LoVo (cell line): ENCODE data around the gene GPR173.

ENCODE experiments used
- DNase-seq: peaks from one replicate; pipeline ENCODE4 v3.0.0-alpha.2; 2016; ENCODE audit warnings: low spot score

The GPR173 gene

DNA sequence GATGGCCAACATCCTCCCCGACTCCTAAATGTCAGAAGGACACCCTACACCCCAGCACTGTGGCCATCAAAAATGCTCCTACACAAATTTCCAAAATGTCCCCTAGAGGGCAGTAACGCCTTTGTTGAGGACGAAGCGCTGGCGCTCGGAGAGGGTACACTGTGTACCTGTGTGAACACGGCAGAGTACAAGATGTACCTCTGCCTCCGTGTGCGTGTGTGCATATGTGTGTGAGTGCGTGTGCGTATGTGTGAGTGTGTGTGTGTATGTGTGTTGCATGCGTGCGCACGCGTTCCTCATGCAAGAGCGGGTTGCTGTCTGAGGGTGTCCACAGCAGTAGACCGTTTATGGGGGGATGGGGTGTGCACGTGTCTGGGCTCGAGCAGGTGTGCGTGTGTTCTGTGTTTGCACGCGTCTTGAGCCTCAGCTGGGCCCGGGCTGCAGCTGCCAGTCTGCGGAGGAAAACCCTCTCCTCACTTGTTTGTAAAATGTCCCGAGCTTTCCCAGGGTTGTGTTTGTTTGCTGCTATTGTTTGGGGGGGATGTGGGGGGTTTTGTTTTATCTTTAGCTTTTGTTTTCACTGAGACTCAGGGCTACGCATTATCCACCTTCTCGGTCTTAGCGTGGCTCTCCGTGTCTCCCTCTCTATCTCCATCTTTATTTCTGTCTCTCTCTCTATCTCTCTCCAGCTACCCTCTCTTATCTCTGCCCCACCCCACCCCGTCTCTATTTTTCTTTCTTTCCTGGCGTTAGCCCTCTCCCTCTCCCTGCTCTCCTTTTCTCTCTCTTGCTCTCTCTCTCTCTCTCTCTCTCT is 23.2 kb downstream of the GPR173 start:
- DNase-seq: peak; percentile 61

DNA sequence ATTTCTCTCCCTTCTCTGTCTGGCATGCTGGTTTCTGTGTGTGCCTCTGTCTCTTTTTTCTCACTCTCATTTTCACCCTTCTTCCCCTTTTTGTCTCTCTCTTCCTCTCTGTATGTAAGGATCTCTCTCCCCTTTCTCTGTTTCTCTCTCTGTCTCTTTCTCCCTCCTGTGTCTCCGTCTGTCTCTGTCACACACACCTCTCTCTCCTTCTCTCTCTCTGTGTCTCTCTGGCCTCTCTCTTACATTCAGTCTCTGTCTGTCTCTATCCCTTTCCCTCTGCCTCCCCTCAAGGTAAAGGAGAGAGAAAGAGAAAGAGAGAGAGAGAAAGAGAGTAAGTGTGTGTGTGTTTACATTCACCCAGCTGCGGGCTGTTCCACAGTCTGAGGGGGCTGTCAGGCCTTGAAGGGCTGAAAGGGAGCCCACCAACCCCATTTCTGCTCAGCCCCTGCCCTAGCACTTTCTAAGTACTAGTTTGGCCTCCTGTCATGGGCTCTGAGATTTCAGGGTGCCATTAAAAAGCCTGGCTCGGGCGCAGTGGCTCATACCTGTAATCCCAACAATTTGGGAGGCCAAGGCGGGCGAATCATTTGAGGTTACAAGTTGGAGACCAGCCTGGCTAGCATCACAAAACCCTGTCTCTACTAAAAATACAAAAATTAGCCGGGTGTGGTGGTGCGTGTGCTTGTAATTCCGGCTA is 24.0 kb downstream of the GPR173 start:
- no peak for DNase-seq

DNA sequence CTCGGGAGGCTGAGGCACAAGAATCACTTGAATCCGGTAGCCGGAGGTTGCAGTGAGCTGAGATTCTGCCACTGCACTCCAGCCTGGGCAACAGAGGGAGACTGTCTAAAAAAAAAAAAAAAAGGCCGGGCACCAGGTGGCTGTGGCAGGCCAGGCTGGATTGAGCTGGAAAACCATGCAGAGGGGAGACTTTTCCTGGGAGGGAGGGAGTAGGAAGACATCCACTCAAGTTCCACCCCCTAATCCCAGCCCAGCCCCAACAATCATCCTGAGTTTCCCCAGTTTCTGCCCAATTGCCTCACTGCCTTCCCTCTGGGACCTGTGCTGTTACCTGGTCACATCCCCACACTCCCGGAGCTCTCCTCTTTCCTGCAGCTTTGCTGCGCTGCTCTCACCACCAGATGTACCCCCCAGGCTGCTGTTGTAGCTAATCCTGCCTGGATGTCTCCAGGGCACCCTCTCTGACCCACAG is 24.6 kb downstream of the GPR173 start:
- DNase-seq: peak; percentile 2

GRCh38 chrX:53075011-53075410 is 26.4 kb downstream of the GPR173 start:
- DNase-seq: no peak

GRCh38 chrX:53076671-53077070 is 28.1 kb downstream of the GPR173 start:
- DNase-seq: no peak

DNA sequence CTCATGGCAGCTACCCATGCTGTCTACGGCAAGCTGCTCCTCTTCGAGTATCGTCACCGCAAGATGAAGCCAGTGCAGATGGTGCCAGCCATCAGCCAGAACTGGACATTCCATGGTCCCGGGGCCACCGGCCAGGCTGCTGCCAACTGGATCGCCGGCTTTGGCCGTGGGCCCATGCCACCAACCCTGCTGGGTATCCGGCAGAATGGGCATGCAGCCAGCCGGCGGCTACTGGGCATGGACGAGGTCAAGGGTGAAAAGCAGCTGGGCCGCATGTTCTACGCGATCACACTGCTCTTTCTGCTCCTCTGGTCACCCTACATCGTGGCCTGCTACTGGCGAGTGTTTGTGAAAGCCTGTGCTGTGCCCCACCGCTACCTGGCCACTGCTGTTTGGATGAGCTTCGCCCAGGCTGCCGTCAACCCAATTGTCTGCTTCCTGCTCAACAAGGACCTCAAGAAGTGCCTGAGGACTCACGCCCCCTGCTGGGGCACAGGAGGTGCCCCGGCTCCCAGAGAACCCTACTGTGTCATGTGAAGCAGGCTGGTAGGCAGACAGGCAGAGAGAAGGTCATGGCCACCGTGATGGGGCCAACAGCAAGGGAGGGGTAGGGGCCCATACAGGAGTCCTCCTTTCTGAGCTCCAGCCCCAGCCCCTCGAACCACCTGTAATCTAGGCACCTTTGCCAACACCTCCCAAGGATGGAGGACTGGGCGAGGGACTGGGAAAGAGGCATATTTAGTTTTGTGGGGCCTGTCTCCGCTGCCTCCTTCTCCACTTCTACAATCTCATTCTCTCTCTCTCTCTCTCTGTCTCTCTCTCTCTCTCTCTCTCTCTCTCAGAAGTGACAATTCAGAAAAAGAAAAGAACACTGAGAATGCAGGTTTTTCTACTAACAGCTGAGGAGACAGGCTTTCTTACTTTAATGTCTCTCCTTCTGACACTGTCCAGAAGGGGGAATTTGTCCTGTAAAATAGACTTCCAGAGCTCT is 28.9 kb downstream of the GPR173 start:
- DNase-seq: no peak

GRCh38 chrX:53078943-53079342 is 30.4 kb downstream of the GPR173 start:
- no peak for DNase-seq

DNA sequence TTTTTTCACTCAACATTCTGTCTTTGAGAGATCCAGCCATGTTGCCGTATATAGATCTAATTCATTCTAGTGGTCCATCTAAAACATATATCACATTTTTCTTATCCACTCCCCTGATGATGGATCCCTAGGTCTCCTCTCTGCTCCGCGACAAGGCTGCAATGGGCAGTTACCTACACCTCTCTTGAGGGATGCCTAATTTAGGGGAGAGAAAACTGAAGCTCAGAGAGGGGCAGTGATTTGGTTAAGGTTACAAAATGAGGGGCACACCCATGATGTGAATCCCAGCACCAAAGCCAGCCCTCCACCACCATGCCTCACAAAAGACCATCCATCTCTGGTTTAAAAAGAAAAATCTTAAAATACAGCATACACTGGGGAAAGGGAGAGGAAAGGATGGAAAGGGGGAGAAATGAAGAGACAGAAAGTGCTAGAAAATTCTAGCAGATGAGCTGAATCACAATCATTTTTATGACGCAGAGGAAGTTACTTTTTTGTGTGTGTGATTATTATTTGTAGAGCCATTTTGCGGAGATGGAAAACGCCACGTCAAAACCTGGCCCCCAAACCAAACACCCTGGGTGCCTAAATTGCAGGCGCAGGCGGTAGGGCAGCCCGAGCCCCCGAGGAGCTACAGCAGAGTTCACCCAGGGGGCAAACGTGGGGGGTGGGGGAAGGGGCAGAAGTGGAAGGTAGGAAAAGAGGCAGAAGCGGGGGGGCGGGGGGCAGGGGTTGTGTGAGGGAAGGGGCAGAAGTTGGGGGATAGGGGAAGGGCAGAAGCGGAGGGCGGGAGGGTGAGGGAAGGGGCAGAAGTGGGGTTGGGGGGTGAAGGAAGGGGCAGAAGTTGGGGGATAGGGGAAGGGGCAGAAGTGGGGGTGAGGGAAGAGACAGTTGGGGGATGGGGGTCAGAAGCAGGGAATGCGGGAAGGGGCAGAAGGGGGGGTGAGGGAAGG is 32.3 kb downstream of the GPR173 start:
- DNase-seq: no peak

- peak; percentile 84 for DNase-seq
Measured at GRCh38 chrX:53081925-53082772, 33.6 kb downstream of the GPR173 start, which contains the start of gene TSPYL2. TSPYL2 (plus strand) TSS chrX:53082367; CDS start chrX:53082499, 132 bp downstream.

DNA sequence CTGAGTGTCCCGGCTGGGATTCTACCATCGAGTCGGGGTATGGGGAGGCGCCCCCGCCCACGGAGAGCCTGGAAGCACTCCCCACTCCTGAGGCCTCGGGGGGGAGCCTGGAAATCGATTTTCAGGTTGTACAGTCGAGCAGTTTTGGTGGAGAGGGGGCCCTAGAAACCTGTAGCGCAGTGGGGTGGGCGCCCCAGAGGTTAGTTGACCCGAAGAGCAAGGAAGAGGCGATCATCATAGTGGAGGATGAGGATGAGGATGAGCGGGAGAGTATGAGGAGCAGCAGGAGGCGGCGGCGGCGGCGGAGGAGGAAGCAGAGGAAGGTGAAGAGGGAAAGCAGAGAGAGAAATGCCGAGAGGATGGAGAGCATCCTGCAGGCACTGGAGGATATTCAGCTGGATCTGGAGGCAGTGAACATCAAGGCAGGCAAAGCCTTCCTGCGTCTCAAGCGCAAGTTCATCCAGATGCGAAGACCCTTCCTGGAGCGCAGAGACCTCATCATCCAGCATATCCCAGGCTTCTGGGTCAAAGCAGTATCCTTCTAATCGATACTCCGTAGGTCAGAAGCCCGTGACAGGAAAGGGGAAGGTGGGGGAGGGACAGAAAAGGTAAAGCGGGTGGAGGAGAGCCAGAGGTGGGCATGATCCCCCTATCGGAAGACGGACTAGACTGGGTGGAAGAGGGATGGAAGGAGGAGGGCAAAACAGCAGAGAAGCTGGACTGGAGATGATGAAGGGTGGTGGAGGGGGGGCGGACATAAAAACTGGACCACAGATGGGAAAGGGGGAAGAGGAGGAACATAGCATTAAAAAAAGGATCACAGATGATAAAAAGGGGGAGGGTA is 34.4 kb downstream of the GPR173 start:
- no peak for DNase-seq

- DNase-seq: no peak
Measured at GRCh38 chrX:53084043-53084570, 35.5 kb downstream of the GPR173 start.

DNA sequence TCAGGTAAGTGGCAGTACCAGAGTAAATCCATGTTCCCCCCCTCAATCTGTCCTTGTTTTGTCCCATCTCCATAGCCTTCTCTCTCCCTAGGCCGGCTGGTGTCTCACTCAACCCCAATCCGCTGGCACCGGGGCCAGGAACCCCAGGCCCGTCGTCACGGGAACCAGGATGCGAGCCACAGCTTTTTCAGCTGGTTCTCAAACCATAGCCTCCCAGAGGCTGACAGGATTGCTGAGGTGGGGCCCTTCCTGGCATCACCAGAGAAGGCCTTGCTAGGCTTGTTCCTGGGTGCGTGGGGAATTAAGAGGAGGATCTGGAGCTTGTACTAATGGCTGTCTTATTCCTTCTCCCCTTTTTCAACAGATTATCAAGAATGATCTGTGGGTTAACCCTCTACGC is 36.3 kb downstream of the GPR173 start:
- DNase-seq: no peak

DNA sequence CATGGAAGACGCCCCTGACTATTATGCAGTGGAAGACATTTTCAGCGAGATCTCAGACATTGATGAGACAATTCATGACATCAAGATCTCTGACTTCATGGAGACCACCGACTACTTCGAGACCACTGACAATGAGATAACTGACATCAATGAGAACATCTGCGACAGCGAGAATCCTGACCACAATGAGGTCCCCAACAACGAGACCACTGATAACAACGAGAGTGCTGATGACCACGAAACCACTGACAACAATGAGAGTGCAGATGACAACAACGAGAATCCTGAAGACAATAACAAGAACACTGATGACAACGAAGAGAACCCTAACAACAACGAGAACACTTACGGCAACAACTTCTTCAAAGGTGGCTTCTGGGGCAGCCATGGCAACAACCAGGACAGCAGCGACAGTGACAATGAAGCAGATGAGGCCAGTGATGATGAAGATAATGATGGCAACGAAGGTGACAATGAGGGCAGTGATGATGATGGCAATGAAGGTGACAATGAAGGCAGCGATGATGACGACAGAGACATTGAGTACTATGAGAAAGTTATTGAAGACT is 37.2 kb downstream of the GPR173 start:
- no peak for DNase-seq

GRCh38 chrX:53086464-53086863 is 37.9 kb downstream of the GPR173 start:
- no peak for DNase-seq

DNA sequence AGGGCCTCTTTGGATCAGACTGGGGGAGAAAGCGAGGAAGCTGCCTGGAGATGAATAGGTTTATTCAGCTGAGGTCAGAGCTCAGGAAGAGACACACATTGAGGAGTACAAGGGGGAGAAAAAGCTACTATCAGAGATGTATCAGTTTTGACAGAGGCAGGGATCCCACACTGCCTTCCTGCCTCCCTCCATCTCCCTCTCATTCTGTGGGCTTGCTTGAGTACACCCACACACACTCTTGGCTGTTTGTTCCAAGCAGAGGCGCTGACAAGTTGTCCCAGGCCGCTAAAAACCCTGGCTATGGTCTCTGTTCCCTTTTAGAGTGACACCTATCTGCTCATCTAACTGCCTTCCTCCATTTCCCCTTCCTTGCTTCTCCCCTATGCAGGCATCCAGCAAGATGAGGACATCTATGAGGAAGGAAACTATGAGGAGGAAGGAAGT is 38.8 kb downstream of the GPR173 start:
- no peak for DNase-seq

- no peak for DNase-seq
Measured at GRCh38 chrX:53088136-53088974, 39.8 kb downstream of the GPR173 start.

DNA sequence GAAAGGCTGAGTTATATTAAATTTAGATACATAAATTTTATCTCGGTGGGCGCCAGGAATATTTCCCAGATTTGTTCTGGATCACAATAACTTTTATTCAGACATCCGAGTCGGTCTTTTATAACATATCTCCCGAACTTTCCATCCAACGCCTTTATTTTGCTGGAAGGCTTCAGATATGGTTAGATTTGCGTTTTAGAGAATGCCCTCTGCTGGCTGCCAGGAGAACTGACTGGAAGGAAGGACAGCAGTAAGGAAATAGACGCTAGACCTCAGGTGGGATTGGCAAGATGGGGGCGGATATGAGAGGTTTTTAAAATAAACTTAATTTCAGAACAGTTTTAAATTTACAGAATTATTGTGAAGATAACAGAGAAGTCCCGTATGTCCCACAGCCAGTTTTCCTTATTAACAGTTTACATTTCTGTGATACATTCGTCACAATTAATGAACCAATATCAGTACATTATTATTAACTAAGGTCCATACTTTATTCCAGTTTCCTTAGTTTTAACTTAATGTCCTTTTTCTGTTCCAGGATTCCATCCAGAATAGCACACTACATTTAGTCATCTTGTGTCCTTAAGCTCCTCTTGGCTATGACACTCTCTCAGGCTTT is 40.7 kb downstream of the GPR173 start:
- DNase-seq: peak; percentile 38
